Measurements from ENCODE around the gene RPRD1B.

RPRD1B gene

DNA sequence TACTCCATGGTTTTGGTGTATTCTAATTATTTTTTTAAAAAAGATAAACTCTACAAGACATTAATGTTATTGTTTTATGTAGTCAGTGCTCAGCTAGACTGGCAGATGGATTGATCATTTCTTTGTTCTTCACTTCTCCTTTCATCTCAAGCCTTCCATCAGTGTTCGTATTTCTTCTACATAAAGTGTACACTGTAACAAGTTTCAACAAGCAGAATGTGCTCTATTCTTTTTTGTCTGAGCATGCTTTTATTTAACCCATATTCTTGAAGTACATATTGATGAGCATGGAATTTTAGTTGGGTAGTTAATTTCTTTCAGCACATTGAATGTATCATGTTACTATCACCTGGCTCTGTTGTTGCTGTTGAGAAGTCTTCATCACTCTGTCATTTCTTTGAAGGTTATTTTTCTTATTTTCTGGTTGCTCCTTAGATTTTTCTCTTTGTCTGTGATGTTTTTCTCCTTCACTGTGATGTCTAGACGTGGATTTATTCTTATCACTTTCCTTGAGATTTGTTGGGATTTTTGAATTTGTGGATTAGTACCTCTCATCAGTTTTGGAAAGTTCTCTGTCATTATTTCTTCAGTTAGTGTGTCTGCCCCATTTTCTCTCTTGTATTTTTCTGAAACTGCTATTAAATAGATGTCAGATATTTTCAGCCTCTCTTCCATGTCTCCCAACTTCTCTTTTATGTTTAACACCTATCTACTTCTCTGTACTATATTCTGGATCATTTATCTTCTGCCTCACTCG lies 83.0 kb downstream of the RPRD1B start:
- TF ChIP-seq CTCF (conservative IDR thresholded peaks at IDR 0.05; ENCODE audit: control insufficient read depth, insufficient read depth, low read depth, low read length) = no peak

GRCh38 chr20:38117205-38117604 lies 83.7 kb downstream of the RPRD1B start:
- no peak for TF ChIP-seq CTCF (conservative IDR thresholded peaks at IDR 0.05; ENCODE audit: control insufficient read depth, insufficient read depth, low read depth, low read length)
- DNase-seq (ENCODE audit: low read depth) = no peak
- no peak overlapping the region for H3K4me3 ChIP-seq (ENCODE audit: control insufficient read depth, low read depth, low read length)

More for the DNA sequence above, 83.0 kb downstream of the RPRD1B start:
- H3K4me3 ChIP-seq (ENCODE audit: control insufficient read depth, low read depth, low read length) = no peak overlapping the region
- DNase-seq (ENCODE audit: low read depth) = no peak

DNA sequence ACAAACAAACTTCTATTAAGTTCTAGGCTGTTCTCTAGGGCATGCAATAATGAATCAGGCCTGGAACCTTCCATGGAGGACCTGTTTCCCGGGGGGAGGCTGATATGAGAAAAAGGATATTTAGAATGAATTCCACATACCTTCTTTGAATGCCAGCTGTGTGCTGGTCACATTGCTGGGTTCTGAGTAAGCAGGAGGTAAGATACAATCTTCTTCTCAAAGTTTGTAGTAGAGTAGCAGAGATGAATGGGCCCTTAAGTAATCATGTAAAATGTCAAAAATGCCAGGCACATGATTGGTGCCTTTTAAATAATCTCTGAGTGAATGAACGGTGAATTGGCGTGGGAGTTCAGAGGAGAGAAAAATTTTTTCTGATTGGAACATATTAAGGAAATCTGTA lies 84.1 kb downstream of the RPRD1B start:
- TF ChIP-seq CTCF (conservative IDR thresholded peaks at IDR 0.05; ENCODE audit: control insufficient read depth, insufficient read depth, low read depth, low read length) = no peak
- no peak for DNase-seq (ENCODE audit: low read depth)
- no peak overlapping the region for H3K4me3 ChIP-seq (ENCODE audit: control insufficient read depth, low read depth, low read length)

DNA sequence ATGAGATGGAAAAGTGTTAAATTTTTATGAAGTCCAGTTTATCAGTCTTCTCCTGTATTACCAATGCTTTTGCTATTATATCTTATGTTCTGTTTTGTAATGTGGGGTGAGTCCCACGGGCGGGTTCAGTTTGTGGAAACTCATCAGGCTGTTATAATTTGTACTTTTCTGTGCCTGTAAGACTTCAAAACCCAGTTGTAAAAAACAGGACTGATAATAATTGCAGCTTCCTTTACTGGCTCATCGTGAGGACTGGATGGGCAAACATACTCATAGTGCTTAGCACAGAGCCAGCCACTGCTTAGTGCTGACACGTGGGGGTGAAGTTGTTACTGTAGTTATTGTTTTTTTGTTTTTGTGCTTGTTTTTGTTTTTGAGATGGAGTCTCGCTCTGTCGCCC lies 85.9 kb downstream of the RPRD1B start:
- no peak for DNase-seq (ENCODE audit: low read depth)
- no peak for TF ChIP-seq CTCF (conservative IDR thresholded peaks at IDR 0.05; ENCODE audit: control insufficient read depth, insufficient read depth, low read depth, low read length)

DNA sequence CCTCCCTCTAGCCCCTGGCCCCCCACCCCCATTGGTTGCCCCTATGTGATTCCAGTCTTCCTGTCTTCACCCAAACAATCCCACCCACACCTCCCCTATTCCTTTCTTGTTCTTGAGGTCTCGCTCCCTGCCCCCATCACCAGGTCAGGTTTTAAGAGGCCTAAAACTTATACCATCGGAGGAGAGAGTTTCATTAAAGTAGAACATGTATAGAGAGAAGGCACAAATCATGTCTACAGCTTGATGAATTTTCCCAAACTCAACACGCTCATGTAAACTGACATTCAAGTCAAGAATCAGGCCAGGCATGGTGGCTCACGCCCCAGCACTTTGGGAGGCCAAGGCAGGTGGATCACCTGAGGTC lies 87.1 kb downstream of the RPRD1B start:
- no peak overlapping the region for H3K4me3 ChIP-seq (ENCODE audit: control insufficient read depth, low read depth, low read length)
- DNase-seq (ENCODE audit: low read depth) = no peak
- TF ChIP-seq CTCF (conservative IDR thresholded peaks at IDR 0.05; ENCODE audit: control insufficient read depth, insufficient read depth, low read depth, low read length) = no peak

More for the DNA sequence above, 85.9 kb downstream of the RPRD1B start:
- no peak overlapping the region for H3K4me3 ChIP-seq (ENCODE audit: control insufficient read depth, low read depth, low read length)

DNA sequence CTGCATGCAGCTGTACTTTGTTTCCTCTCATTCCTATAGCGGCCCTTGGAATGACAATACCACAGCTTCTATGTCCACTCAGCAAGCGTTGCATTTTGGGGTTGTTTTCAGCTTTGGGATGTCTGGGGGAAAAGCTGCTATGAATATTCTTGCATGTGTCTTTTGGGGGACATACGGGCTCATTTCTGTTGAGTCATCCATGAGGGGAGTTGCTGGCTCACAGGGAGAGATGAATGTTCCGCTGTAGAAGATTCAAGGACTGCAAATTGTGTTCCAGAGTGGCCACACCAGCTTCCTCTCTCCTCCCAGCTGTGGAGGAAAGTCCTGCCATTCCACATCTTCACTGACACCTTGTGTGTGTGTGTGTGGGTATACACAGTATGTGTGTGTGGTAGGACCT lies 88.2 kb downstream of the RPRD1B start:
- TF ChIP-seq CTCF (conservative IDR thresholded peaks at IDR 0.05; ENCODE audit: control insufficient read depth, insufficient read depth, low read depth, low read length) = no peak
- no peak for DNase-seq (ENCODE audit: low read depth)
- no peak overlapping the region for H3K4me3 ChIP-seq (ENCODE audit: control insufficient read depth, low read depth, low read length)

Measured in fibroblast of mammary gland (primary cell).